K562 (cell line): ENCODE data around the gene FOXL2NB. TPM values are rescaled to one million over a fixed set of nuclear protein-coding genes. Genes with fewer than 3 reads are reported as not detected.
A peak's percentile ranks its signal among the peaks of the same experiment; 100 is the strongest.

Experiments
- ARNT ChIP-seq, 2 experiments: fragments of 450-650 bp; IDR thresholded peaks; 2 replicates each; pipeline ENCODE4 v1.6.1; 2016; ENCODE audit warnings: mild to moderate bottlenecking in 1 of 2
- BHLHE40 ChIP-seq: IDR thresholded peaks from 2 replicates; pipeline ENCODE4 v1.6.1; 2011; ENCODE audit warnings: low read length, improper control_type of control experiment
- HMGN3 ChIP-seq: IDR thresholded peaks from 2 replicates; pipeline ENCODE4 v1.6.1; 2011; ENCODE audit warnings: borderline replicate concordance, low read depth, mild to moderate bottlenecking, mixed read lengths, low read length; ENCODE audit not compliant: insufficient read length; ENCODE audit errors: extremely low read depth
- L3MBTL2 ChIP-seq: fragments of 450-650 bp; IDR thresholded peaks from 2 replicates; pipeline ENCODE4 v1.6.1; 2016; ENCODE audit warnings: mild to moderate bottlenecking, moderate library complexity
- MAZ ChIP-seq, 2 experiments: fragments of 450-650 bp in 1 of 2; sonication (generic) in 1 of 2; formaldehyde crosslinking; IDR thresholded peaks in 1 of 2; conservative IDR thresholded peaks in 1 of 2; 2 replicates each; pipeline versions ENCODE4 v1.4.0 to v1.5.0; 2020; ENCODE audit warnings: mild to moderate bottlenecking in 1 of 2, missing genetic modification reagents in 1 of 2
- MTA3 ChIP-seq: fragments of 450-650 bp; formaldehyde crosslinking; IDR thresholded peaks from 2 replicates; pipeline ENCODE4 v1.6.1; 2017; ENCODE audit warnings: mild to moderate bottlenecking, borderline replicate concordance
- NR2C2 ChIP-seq, 2 experiments: fragments of 200-800 bp in 1 of 2; sonication (Bioruptor generic) in 1 of 2; sonication (generic) in 1 of 2; formaldehyde crosslinking in 1 of 2; IDR thresholded peaks; 2 replicates each; pipeline versions ENCODE4 v1.6.1 to v1.8.0; 2016 to 2022; ENCODE audit warnings: mild to moderate bottlenecking in 1 of 2, missing compliant biosample characterization in 1 of 2, missing genetic modification characterization in 1 of 2, missing genetic modification reagents in 1 of 2
- PCBP1 ChIP-seq: fragments of 200-400 bp; formaldehyde crosslinking; IDR thresholded peaks from 2 replicates; pipeline ENCODE4 v1.6.1; 2018; ENCODE audit warnings: mild to moderate bottlenecking, low read depth, low read length; ENCODE audit not compliant: poor library complexity, severe bottlenecking
- PHF8 ChIP-seq: fragments of 200-600 bp; sonication (generic); IDR thresholded peaks from 2 replicates; pipeline ENCODE4 v1.6.1; 2012; ENCODE audit warnings: mixed run types, mild to moderate bottlenecking, inconsistent platforms, low read length, moderate library complexity, borderline replicate concordance
- POLR2AphosphoS5 ChIP-seq: IDR thresholded peaks from 2 replicates; pipeline ENCODE4 v1.6.1; 2011; ENCODE audit warnings: mild to moderate bottlenecking, low read depth, low read length, moderate library complexity; ENCODE audit not compliant: control insufficient read depth, insufficient read depth
- POLR2B ChIP-seq: fragments of 450-650 bp; IDR thresholded peaks from 2 replicates; pipeline ENCODE4 v1.6.1; 2018; ENCODE audit warnings: low read depth; ENCODE audit not compliant: partially characterized antibody
- POLR2H ChIP-seq: IDR thresholded peaks from 2 replicates; pipeline ENCODE4 v1.6.1; 2016; ENCODE audit warnings: missing genetic modification characterization, low read depth, mild to moderate bottlenecking, control low read depth, missing compliant biosample characterization, moderate library complexity
- RB1 ChIP-seq: fragments of 450-650 bp; IDR thresholded peaks from 2 replicates; pipeline ENCODE4 v1.6.1; 2017; ENCODE audit warnings: low read depth, mild to moderate bottlenecking
- SPI1 ChIP-seq: IDR thresholded peaks from 2 replicates; pipeline ENCODE4 v1.6.1; 2011; ENCODE audit warnings: low read depth, low read length, control low read depth, borderline replicate concordance
- STAT5A ChIP-seq: IDR thresholded peaks from 2 replicates; pipeline ENCODE4 v1.6.1; 2012; ENCODE audit warnings: low read length, inconsistent platforms, borderline replicate concordance
- TAF9B ChIP-seq: fragments of 450-650 bp; IDR thresholded peaks from 2 replicates; pipeline ENCODE4 v1.6.1; 2018; ENCODE audit warnings: mild to moderate bottlenecking; ENCODE audit not compliant: partially characterized antibody
- TCF7 ChIP-seq: sonication (generic); IDR thresholded peaks from 2 replicates; pipeline ENCODE4 v1.6.1; 2016; ENCODE audit warnings: antibody characterized with exemption, borderline replicate concordance
- polyA plus RNA-seq, 8 experiments: library from polyadenylated mRNA; depleted of rRNA in 4 of 8; stranded (reverse) in 5 of 8; unstranded in 3 of 8; fragments of >200 nt; fragmentation: Nextera tagmentation in 2 of 8; fragmentation: Illumina TruSeq in 1 of 8; extraction: Ambion mirVana in 2 of 8; extraction: Trizol in 1 of 8; gene quantifications; 2 replicates each; pipeline versions ENCODE4 v1.2.1 to v1.2.3, GENCODE V29; 2011 to 2014; ENCODE audit warnings: inconsistent platforms in 1 of 8, missing spikeins in 1 of 8
- total RNA-seq, 7 experiments: library from RNA; depleted of rRNA in 6 of 7; stranded (reverse); fragments of >200 nt in 6 of 7; fragmentation: Illumina TruSeq in 2 of 7; extraction: Trizol in 2 of 7; gene quantifications; 2 replicates each; pipeline versions ENCODE4 v1.2.1 to v1.2.3, GENCODE V29; 2011 to 2021; ENCODE audit warnings: low replicate concordance in 1 of 7
- TF ChIP-seq, protein P1 (sequence below): IDR thresholded peaks from 3 replicates; pipeline ENCODE4 v1.6.1; 2011; ENCODE audit warnings: borderline replicate concordance, mild to moderate bottlenecking, moderate library complexity; ENCODE audit not compliant: insufficient read length; ENCODE audit errors: extremely low read depth
- TF ChIP-seq, protein P2 (sequence below), 2 experiments: fragments of 450-650 bp; conservative IDR thresholded peaks; 2 replicates each; pipeline ENCODE4 v1.6.1; 2017; ENCODE audit warnings: mild to moderate bottlenecking in 2 of 2, moderate library complexity in 2 of 2
- TF ChIP-seq, protein P3 (sequence below): fragments of 450-650 bp; formaldehyde crosslinking; IDR thresholded peaks from 2 replicates; pipeline ENCODE4 v1.4.0; 2022; ENCODE audit warnings: missing genetic modification characterization

The FOXL2NB gene
- total and polyA plus RNA-seq, 9 of the 15 experiments (the other 6 are each of a cell fraction or from before 2014, with no cell fraction given) = 0.71 to 17.4 (median 9.0) TPM

GRCh38 chr3:138946663-138947494, at the start of gene FOXL2NB, which contains the start of gene FOXL2 (continued):
- peak; percentile 45 for TF ChIP-seq TAF9B
- TF ChIP-seq, protein P1, sequence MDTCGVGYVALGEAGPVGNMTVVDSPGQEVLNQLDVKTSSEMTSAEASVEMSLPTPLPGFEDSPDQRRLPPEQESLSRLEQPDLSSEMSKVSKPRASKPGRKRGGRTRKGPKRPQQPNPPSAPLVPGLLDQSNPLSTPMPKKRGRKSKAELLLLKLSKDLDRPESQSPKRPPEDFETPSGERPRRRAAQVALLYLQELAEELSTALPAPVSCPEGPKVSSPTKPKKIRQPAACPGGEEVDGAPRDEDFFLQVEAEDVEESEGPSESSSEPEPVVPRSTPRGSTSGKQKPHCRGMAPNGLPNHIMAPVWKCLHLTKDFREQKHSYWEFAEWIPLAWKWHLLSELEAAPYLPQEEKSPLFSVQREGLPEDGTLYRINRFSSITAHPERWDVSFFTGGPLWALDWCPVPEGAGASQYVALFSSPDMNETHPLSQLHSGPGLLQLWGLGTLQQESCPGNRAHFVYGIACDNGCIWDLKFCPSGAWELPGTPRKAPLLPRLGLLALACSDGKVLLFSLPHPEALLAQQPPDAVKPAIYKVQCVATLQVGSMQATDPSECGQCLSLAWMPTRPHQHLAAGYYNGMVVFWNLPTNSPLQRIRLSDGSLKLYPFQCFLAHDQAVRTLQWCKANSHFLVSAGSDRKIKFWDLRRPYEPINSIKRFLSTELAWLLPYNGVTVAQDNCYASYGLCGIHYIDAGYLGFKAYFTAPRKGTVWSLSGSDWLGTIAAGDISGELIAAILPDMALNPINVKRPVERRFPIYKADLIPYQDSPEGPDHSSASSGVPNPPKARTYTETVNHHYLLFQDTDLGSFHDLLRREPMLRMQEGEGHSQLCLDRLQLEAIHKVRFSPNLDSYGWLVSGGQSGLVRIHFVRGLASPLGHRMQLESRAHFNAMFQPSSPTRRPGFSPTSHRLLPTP = no peak
- TF ChIP-seq, protein P2, sequence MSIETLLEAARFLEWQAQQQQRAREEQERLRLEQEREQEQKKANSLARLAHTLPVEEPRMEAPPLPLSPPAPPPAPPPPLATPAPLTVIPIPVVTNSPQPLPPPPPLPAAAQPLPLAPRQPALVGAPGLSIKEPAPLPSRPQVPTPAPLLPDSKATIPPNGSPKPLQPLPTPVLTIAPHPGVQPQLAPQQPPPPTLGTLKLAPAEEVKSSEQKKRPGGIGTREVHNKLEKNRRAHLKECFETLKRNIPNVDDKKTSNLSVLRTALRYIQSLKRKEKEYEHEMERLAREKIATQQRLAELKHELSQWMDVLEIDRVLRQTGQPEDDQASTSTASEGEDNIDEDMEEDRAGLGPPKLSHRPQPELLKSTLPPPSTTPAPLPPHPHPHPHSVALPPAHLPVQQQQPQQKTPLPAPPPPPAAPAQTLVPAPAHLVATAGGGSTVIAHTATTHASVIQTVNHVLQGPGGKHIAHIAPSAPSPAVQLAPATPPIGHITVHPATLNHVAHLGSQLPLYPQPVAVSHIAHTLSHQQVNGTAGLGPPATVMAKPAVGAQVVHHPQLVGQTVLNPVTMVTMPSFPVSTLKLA (conservative IDR thresholded peaks at IDR 0.05) = peak; percentile 21 to 72; a peak in 3 of 4 replicates
- TF ChIP-seq MTA3 = peak; percentile 15; the same call in 1 of the 2 replicates
- TF ChIP-seq STAT5A = no peak
- no peak for TF ChIP-seq ARNT (IDR thresholded peaks at IDR 0.05)
- TF ChIP-seq SPI1 = peak; percentile 49; the same call in 1 of the 2 replicates
- TF ChIP-seq PHF8 = peak; percentile 64; the same call in 1 of the 2 replicates
- TF ChIP-seq RB1 = 0 out of 2 replicates have a peak, but pooled peaks have one; percentile 14
- peak; percentile 79 for TF ChIP-seq L3MBTL2
- TF ChIP-seq BHLHE40 = peak; percentile 89
- peak; percentile 76 for TF ChIP-seq POLR2H (tag)
- TF ChIP-seq NR2C2 (CRISPR knock-in tag; IDR thresholded peaks at IDR 0.05) = no peak
- peak; percentile 67 for TF ChIP-seq NR2C2 (tag; IDR thresholded peaks at IDR 0.05)
- TF ChIP-seq, protein P3, sequence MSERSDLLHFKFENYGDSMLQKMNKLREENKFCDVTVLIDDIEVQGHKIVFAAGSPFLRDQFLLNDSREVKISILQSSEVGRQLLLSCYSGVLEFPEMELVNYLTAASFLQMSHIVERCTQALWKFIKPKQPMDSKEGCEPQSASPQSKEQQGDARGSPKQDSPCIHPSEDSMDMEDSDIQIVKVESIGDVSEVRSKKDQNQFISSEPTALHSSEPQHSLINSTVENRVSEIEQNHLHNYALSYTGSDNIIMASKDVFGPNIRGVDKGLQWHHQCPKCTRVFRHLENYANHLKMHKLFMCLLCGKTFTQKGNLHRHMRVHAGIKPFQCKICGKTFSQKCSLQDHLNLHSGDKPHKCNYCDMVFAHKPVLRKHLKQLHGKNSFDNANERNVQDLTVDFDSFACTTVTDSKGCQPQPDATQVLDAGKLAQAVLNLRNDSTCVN (CRISPR knock-in tag) = no peak
- TF ChIP-seq TCF7 = no peak
- peak; percentile 38 to 57; a peak in 2 of 4 replicates for TF ChIP-seq MAZ (CRISPR knock-in tag; conservative IDR thresholded peaks at IDR 0.05 in 1 of 2, IDR thresholded peaks at IDR 0.05 in 1 of 2)
- TF ChIP-seq POLR2B = peak; percentile 70
- TF ChIP-seq POLR2AphosphoS5 = peak; percentile 66
- peak; percentile 66 for TF ChIP-seq PCBP1
- TF ChIP-seq HMGN3 = peak; percentile 73
